Epidermal melanocyte (primary cell): ENCODE results near the gene GTSE1.
"Not testable (repeated sequence)": the region's sequence is repeated elsewhere in the genome, so short reads cannot be mapped to it uniquely, and the experiment has no call there.

ENCODE experiments used
- DNase-seq: peaks from one replicate; pipeline ENCODE4 v3.0.0; 2011; ENCODE audit warnings: low spot score; ENCODE audit not compliant: insufficient read length

The GTSE1 gene, protein sequence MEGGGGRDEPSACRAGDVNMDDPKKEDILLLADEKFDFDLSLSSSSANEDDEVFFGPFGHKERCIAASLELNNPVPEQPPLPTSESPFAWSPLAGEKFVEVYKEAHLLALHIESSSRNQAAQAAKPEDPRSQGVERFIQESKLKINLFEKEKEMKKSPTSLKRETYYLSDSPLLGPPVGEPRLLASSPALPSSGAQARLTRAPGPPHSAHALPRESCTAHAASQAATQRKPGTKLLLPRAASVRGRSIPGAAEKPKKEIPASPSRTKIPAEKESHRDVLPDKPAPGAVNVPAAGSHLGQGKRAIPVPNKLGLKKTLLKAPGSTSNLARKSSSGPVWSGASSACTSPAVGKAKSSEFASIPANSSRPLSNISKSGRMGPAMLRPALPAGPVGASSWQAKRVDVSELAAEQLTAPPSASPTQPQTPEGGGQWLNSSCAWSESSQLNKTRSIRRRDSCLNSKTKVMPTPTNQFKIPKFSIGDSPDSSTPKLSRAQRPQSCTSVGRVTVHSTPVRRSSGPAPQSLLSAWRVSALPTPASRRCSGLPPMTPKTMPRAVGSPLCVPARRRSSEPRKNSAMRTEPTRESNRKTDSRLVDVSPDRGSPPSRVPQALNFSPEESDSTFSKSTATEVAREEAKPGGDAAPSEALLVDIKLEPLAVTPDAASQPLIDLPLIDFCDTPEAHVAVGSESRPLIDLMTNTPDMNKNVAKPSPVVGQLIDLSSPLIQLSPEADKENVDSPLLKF

DNA sequence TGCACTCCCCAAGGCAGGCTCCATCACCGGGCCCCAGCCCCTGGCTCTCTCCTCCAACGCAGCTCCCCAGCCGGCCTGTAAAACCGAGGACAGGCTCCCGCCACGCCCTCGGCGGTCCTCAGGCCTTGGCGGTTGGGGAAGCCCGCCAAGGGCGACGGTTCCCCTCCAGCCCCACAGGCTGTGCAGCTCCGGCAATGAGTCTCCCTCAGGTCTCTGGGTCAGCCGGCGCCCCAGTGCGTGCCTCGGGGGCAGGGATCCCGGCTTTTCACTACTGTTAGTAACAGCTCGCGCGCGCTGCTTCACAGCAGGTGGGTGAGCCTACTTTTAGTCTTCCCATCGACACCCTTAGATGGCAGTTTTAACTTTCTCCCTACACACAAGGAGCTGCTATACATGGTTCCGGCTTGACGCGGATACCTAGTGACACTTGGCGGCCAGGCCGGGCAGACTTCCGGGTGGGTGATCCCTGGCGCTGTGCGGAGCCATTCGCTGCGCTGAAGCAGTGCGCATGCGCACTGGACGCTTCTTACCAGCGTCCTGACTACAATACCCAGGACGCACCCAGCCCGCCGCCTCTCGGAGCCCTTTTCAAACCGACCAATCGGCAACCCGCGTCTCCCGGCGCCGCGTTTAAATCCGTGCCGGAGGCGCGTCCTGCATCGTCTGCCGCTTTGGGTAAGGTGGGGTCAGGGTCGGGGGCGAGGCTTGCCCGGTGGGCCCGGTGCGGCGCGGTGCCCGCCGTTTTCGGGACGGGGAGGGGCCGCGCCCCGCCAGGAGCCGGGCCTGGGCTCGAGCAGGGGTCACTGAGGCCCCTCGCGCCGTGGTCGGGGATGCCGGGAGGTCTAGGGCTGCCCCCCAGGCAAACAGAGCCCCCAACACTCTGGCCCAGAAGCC is at the start of gene GTSE1:
GTSE1 (plus strand) TSS at position 614 of the 894 bp plus-strand sequence. CDS start 531 bp downstream, outside the sequence.
- DNase-seq: peak; percentile 99

DNA sequence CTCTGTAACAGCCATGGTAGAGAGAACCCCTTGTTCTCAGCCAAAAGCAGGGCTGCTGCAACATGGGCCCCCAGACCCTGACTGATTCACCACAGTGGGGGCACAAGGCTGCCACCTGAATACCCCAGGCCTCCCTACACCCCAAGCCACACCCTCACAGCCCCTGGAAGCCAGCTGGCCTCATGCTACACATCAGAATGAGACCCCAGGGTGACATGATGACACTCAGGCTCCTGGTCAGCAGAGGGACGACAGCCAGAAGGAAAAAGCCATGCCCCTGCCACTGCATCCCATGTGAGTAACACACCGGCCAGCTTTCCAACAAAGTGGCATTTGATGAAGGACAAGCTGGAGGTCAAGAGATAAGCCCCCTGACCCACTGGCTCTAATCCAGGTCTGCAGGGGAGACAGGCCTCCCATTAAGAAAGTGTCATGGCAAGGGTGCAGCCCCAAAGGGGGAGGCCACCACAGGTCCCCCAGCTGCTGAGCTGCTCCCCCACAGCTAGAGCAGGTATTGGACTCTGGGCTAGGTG is 49.2 kb upstream of the GTSE1 start:
- no peak for DNase-seq

DNA sequence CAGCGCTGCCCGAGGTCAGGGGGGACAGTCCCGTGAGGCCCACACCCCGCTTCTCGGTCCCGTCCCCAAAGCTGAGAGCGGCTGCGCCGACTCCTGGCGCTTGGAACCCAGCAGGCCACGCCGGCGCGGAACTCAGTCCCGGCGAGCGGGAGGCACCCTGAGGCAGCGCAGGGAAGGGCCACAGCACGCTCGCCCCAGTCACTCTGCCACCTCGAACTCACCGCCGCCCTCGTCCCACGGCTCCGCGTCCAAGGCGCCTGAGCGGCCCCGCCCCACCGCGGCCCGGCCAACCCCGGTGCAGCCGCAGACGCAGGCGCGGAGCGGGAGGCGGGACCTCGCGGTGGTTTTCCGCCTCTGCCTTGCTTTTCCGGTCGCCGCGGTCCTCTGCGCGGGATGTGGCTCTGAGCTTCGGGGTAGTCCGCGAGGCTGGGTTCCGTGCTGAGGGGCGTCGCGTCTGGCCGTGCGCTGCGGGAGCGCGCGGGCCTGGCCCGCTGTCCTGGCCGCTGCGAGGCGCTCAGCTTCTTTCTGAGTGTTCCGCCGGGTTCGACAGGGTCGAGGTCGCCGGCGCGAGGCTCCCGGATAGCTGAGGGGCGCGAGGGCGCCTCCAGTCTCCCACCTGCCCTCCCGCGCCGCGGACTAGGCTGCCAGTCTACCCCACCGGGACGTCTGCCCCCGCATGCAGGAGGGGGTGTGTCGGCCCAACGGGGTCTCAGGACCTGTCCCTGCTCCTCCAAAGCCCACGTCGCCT is 46.5 kb upstream of the GTSE1 start, which contains the start of gene CDPF1:
CDPF1 (minus strand) TSS at position 259 of the 748 bp plus-strand sequence. CDS start 2,009 bp downstream, outside the sequence.
- DNase-seq: peak; percentile 95

DNA sequence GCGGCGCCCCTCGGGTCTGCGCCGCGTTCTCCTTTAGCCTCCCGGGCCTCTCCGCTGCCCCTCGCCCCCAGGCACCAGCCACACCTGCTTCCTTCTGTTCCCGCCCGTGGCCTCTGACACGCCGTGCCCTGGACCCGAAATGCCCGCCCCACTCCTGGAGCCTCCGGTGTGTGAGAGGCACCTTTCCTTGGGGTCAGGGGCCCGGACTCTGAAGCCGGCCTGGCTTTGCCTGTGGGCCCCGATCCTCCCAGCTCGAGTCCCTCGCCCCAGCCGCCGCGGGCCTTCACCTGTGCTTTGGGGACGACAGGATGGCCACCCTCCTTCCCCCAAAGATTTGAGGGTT is 45.9 kb upstream of the GTSE1 start:
- DNase-seq: no peak

DNA sequence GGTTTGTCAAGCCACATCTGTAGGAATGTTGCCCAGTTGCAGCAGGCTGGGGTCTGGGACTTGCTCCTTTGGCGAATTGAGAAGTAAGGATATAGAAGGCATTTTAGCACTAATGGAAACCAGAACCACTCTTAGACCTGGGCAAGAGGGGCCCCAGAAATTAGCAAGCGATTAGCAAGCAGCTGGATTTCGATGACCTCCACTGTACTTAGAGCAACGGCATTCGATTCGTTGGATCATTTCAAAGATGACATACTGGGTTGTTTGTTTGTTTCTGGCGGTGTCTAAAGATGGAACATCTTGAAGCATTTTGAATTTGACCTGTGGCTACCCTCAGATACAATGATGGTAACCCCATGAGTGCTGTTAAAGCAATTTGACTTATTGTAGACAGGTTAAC is 45.4 kb upstream of the GTSE1 start:
- no peak for DNase-seq

DNA sequence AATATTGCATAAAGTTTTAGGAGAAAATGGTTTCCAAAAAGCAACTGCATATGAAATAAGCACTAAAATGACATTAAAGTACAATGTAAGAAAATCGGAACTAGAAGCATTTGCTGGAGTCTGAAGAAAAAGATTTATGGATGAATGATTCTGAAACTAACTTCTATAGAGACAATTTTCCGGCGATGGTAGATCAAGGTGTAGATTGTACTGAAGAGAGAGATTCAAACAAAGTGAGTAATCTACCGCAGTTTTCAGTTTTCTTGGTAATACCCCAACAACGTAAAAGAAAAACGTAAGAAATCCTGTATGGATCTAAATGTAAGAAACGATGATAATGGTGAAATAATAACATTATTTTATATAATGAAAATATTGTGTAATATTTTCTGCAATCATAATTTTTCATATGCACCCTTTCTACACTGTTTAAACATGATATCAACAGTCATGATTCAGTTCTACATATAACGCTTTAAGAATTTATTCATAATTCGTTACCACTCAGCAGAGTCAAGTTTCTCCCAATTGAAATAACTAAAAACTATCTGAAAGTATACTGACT is 44.8 kb upstream of the GTSE1 start:
- no peak for DNase-seq

DNA sequence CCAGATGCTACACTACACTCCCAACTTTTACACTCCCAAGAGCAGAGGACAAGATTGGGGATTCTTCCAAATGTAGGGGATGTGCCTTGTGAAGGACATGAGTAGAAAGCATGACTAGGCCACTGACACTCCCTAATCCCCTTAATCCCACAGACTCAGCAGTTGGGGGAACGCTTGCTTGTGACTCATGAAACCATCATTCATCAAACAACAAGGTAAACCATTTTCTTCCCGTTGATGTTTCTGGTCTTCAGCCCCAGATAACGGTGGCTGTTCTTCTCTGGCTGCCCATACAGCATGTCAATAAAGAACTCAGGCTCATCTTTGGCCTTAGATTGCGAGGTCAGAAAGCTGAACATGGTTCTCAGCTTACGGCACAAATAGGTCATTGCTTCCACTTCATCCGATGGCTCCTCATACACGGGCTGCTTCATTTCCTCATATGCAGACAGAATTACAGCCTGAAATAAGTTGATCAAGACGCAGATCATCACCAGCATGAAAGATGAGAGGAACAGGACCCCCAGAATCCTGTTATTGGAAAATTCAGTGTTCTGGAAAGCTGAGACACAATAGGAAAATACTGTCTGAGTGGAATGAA is 40.2 kb upstream of the GTSE1 start:
- no peak for DNase-seq

DNA sequence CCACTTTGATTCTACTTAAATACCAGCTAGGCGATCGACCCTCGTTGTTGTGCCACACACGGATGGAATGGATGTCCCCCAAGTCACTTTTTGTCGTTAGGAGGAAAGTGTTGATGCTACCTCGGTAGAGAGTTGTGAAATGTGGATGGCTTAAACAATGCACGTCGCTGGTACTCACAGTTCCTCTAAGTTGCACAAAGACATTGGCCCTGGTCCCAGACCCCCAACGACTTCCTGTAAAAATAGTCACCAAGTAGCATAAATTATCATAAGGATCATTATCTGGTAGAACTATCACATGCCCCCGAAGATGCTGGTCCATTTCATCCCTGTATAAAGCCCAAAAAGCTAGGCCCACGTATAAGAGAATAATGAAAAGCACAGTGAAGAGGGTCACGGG is 37.3 kb upstream of the GTSE1 start:
- DNase-seq: no peak

DNA sequence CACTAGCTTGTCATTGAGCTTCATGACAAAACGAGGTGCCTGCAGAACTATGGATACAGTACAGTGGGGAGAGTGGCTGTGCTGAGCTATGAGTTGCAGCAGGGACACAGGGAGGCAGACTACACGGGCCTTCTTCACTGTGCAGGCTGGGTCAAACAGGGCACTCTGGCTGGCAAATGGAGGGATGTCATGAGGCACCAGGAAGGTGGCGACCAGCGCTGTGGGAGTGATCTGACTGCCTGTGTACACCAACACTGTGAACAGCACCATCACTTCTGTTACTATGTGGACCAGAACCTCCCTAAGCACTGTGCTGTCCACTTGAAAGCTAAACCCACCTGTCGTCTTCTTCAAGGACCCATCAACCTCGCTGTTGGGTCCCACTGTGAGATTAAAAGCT is 36.6 kb upstream of the GTSE1 start:
- DNase-seq: no peak

DNA sequence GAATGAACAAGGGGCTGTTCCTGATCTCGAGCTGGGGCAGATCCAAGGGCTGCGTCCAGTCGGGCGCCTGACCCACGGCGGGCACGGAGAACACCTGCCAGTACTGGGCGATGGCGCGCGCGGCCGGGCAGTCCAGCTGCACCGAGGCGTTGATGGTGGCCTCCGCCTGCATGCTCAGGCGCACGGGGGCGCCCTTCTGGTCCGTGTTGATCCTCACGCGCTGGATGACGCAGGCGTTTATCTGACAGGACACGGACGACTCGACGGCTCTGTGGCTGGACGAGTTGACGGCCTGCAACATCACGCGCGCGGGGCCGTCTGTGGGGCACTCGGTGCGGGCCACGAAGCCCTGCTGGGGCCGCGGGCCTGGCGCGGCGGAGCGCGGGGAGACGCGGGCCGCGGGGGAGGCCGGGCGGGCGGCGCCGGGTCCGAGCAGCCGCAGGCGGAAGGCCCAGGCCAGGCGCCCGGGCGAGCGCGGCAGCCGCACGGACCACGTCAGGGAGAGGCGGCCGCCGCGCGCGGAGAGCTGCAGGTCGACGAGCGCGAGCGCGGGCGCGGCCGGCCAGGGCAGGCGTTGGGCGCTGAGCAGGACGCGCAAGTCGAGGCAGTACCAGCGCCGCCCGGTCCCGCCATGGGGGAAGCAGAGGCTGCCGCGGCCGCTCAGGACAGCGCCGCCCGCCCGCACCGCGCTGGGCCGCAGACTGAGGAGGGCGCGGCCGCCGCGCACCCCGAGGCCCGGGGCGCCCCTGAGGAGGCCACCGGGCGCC is 34.0 kb upstream of the GTSE1 start:
- no peak for DNase-seq

DNA sequence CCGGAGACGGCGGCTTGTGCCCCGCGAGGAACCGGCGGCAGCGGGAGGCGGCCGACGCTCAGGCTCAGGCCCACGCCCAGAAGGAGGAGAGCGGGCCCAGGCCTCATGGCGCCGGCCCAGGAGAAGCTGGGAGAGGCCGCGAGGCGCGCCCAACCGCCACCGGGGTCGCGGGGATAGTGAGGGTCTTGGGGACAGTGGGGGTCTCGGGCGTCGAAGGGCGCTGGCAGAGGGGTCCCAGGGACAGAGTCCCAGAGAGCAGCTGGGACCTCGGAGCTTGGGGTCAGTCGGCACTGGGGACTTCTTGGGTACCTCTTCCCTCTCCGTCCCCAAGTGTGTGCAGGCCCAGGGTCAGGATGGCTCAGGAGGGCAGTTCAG is 33.5 kb upstream of the GTSE1 start, which contains the start of gene PKDREJ:
PKDREJ (minus strand) TSS at position 128 of the 375 bp plus-strand sequence; CDS start at position 107, 21 bp downstream.
- no peak for DNase-seq

DNA sequence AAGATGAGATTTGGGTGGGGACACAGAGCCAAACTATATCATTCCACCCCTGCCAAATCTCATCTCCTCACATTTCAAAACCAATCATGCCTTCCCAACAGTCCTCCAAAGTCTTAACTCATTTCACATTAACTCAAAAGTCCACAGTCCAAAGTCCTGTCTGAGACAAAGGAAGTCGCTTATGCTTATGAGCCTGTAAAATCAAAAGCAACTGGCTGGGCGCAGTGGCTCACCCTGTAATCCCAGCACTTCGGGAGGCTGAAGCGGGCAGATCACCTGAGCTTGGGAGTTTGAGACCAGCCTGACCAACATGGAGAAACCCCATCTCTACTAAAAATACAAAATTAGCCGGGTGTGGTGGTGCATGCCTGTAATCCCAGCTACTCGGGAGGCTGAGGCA is 32.1 kb upstream of the GTSE1 start:
- DNase-seq: not testable (repeated sequence)

DNA sequence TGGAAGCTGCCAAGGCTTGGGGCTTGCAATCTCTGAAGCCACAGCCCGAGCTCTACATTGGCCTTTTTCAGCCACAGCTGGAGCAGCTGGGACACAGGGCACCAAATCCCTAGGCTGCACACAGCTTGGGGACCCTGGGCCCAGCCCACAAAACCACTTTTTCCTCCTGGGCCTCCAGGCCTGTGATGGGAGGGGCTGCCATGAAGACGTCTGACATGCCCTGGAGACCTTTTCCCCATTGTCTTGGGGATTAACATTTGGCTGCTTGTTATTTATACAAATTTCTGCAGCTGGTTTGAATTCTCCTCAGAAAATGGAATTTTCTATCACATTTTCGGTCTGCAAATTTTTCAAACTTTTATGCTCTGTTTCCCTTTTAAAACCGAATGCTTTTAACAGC is 31.0 kb upstream of the GTSE1 start:
- DNase-seq: not testable (repeated sequence)

DNA sequence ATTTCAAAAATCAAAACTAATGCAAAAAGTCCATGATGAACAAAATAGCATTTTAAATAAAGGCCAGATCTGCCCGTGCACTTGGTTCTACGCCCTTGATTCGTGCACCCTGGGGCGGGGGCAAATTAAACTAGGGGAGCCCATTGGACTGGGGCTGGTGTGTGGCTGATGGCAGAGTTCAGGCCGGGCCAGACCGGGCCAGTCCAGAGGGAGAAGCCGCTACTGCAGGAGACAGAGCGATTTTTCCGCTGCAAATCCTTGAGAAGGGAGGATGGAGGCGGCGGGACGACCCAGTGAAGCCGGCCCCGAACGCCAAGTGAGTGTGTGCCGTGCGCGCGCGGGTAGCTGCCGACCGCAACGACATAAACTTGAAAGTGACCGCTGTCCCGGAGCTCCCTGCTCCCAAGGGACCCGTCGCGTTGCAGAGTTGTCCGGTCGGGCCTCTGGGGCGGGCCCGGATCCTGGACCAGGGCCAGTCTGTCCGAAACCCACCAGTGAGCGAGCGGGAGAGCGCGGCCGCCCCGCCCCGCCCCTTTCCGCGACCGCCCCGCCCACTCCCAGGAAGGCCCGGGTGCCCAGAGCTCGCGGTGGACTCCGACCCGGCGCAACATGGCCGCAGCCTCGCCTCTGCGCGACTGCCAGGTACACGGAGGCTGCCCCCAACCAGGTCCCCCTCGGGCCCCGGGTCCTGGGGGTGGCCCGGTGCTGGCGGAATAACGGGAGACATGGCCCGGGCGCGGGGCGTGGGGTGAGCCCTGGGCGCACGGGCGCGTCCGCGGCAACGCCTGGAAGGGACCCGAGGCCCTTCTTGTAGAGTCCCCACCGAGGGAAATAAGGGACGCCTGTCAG is 29.0 kb upstream of the GTSE1 start, which contains the start of gene TTC38:
TTC38 (plus strand) TSS at position 578 of the 849 bp plus-strand sequence; CDS start at position 610, 32 bp downstream.
- peak; percentile 98 for DNase-seq

DNA sequence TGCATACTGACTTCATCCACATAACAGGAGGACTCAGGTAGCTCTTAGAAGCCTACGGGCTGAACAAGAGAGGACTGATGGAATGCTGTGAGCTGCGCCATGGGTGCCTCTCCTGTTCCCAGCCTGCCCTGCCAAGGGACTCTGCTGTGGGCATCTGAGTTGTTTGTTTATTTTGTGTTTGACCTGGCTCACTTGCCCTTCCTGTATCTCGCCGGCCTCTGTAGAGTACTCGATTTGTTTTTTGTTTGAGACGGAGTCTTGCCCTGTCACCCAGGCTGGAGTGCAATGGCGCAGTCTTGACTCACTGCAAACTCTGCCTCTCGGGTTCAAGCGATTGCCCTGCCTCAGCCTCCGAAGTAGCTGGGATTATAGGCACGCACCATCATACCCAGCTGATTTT is 27.1 kb upstream of the GTSE1 start:
- DNase-seq: no peak

DNA sequence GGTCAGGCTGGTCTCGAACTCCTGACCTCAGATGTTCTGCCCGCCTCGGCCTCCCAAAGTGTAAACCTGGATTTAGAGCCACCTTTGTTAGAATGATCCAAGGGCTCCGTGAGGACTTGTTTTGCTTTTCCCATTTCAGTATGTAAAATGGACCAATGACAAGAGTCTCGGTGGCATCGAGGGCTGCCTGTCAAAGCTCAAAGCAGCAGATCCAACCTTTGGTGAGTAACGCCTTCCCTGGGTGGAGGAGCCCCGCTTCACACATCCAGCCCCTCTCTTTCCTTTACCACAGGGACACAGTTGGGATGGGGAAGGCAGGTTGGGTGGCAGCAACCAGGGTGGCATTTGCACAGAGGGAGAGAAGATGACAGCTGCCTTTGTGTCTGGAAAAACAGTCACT is 24.5 kb upstream of the GTSE1 start:
- no peak for DNase-seq

DNA sequence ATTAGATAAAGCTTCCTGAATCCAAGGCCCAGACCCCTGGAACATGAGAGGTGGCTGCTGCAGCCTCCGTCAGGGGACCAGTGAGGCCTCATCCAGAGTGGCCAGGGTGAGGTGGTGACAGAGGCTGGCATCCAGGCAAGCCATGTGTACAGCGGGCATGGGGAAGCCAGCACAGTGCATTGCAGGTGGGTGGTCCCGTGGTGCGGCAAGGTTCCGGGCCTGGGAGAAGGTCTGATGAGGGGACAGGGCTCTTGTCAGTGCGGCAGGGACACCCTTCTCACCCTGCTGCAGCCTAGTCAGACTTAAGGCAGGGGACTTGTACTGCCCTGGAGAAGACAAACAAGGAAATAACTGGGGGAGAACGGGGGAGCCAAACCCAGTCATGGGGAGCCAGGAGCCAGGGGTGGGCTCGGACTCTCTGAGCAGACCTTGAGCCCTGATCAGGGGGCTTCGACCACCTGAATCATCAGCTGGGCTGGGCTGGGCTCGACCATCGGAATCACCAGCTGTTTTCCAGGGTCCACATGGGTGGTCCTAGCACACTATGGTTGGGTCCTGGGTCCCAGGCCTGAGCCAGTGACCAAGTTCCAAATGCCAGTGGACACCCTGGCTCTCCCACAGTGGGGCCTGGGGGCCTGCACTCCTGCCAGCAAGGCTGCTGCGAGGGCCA is 23.8 kb upstream of the GTSE1 start:
- DNase-seq: no peak
